HepG2 (cell line): ENCODE data around the gene GLB1L. TPM values are rescaled to one million over a fixed set of nuclear protein-coding genes. Genes with fewer than 3 reads are reported as not detected.

Experiments
- ARNT ChIP-seq: fragments of 450-650 bp; IDR thresholded peaks from 2 replicates; pipeline ENCODE4 v1.6.1; 2017
- DR1 ChIP-seq: sonication (generic); formaldehyde crosslinking; IDR thresholded peaks from 2 replicates; pipeline ENCODE4 v1.8.0; 2021; ENCODE audit warnings: mild to moderate bottlenecking, missing genetic modification reagents, inconsistent platforms
- GFI1 ChIP-seq: sonication (generic); formaldehyde crosslinking; IDR thresholded peaks from 2 replicates; pipeline ENCODE4 v1.5.0; 2020; ENCODE audit warnings: missing genetic modification reagents, mild to moderate bottlenecking, borderline replicate concordance
- GTF3A ChIP-seq: sonication (generic); formaldehyde crosslinking; conservative IDR thresholded peaks from 2 replicates; pipeline ENCODE4 v1.4.0; 2020; ENCODE audit warnings: mild to moderate bottlenecking, missing genetic modification reagents
- HMGA1 ChIP-seq: sonication (generic); formaldehyde crosslinking; conservative IDR thresholded peaks from 2 replicates; pipeline ENCODE4 v1.4.0; 2020; ENCODE audit warnings: missing genetic modification reagents
- MAF1 ChIP-seq: sonication (generic); formaldehyde crosslinking; IDR thresholded peaks from 2 replicates; pipeline ENCODE4 v1.5.0; 2020; ENCODE audit warnings: missing genetic modification reagents, borderline replicate concordance
- MEF2D ChIP-seq: sonication (generic); formaldehyde crosslinking; IDR thresholded peaks from 2 replicates; pipeline ENCODE4 v1.5.1; 2020; ENCODE audit warnings: mild to moderate bottlenecking, missing genetic modification reagents
- POLR2A ChIP-seq, 2 experiments: IDR thresholded peaks; 2 replicates each; pipeline ENCODE4 v1.6.1; 2011; ENCODE audit warnings: low read depth in 2 of 2, low read length in 2 of 2, mild to moderate bottlenecking in 1 of 2, moderate library complexity in 1 of 2; ENCODE audit not compliant: insufficient read depth in 1 of 2
- RFXAP ChIP-seq: sonication (generic); formaldehyde crosslinking; IDR thresholded peaks from 2 replicates; pipeline ENCODE4 v1.4.0; 2020; ENCODE audit warnings: missing genetic modification reagents, borderline replicate concordance
- SALL2 ChIP-seq: sonication (generic); formaldehyde crosslinking; IDR thresholded peaks from 2 replicates; pipeline ENCODE4 v1.8.1; 2023; ENCODE audit warnings: mild to moderate bottlenecking, missing genetic modification reagents, inconsistent platforms
- SNAPC5 ChIP-seq: sonication (generic); formaldehyde crosslinking; IDR thresholded peaks from 2 replicates; pipeline ENCODE4 v1.8.1; 2023; ENCODE audit warnings: mild to moderate bottlenecking, missing genetic modification reagents, borderline replicate concordance
- SP1 ChIP-seq, 2 experiments: fragments of 450-650 bp in 1 of 2; sonication (generic) in 1 of 2; formaldehyde crosslinking in 1 of 2; IDR thresholded peaks; 2 replicates each; pipeline versions ENCODE4 v1.4.0 to v1.6.1; 2016 to 2020; ENCODE audit warnings: missing genetic modification reagents in 1 of 2
- SRY ChIP-seq: sonication (generic); formaldehyde crosslinking; IDR thresholded peaks from 2 replicates; pipeline ENCODE4 v1.8.0; 2022; ENCODE audit warnings: mild to moderate bottlenecking, missing genetic modification reagents
- ZMAT3 ChIP-seq: sonication (generic); formaldehyde crosslinking; conservative IDR thresholded peaks from 2 replicates; pipeline ENCODE4 v1.7.0; 2021; ENCODE audit warnings: missing genetic modification reagents
- ZMYM4 ChIP-seq: sonication (generic); formaldehyde crosslinking; IDR thresholded peaks from 2 replicates; pipeline ENCODE4 v1.8.1; 2023; ENCODE audit warnings: mild to moderate bottlenecking, missing genetic modification reagents
- ZNF383 ChIP-seq: sonication (generic); formaldehyde crosslinking; IDR thresholded peaks from 2 replicates; pipeline ENCODE4 v1.4.0; 2020; ENCODE audit warnings: missing genetic modification reagents, mild to moderate bottlenecking, borderline replicate concordance
- ZNF512B ChIP-seq: sonication (generic); formaldehyde crosslinking; IDR thresholded peaks from 2 replicates; pipeline ENCODE4 v1.5.1; 2020; ENCODE audit warnings: missing genetic modification reagents, mild to moderate bottlenecking, borderline replicate concordance
- ZNF543 ChIP-seq: sonication (generic); formaldehyde crosslinking; IDR thresholded peaks from 2 replicates; pipeline ENCODE4 v1.4.0; 2020; ENCODE audit warnings: mild to moderate bottlenecking, missing genetic modification reagents
- ZNF704 ChIP-seq: sonication (generic); formaldehyde crosslinking; IDR thresholded peaks from 2 replicates; pipeline ENCODE4 v1.8.1; 2023; ENCODE audit warnings: mild to moderate bottlenecking, inconsistent platforms, moderate library complexity, missing genetic modification reagents, borderline replicate concordance
- ZNF75D ChIP-seq: sonication (generic); formaldehyde crosslinking; IDR thresholded peaks from 2 replicates; pipeline ENCODE4 v1.8.1; 2023; ENCODE audit warnings: missing genetic modification reagents, mild to moderate bottlenecking, borderline replicate concordance
- ZSCAN25 ChIP-seq: sonication (generic); formaldehyde crosslinking; IDR thresholded peaks from 2 replicates; pipeline ENCODE4 v1.8.0; 2022; ENCODE audit warnings: mild to moderate bottlenecking, missing genetic modification reagents
- polyA plus RNA-seq, 8 experiments: library from polyadenylated mRNA; depleted of rRNA in 3 of 8; stranded (reverse) in 7 of 8; unstranded in 1 of 8; fragments of >200 nt; fragmentation: Illumina TruSeq in 4 of 8; extraction: Trizol in 4 of 8; gene quantifications; 2 replicates each; pipeline versions ENCODE4 v1.2.1 to v1.2.3, GENCODE V29; 2011 to 2016; ENCODE audit warnings: low read depth in 4 of 8, missing spikeins in 1 of 8, mixed read lengths in 1 of 8; ENCODE audit not compliant: insufficient read depth in 1 of 8
- total RNA-seq, 5 experiments: library from RNA; depleted of rRNA; stranded (reverse); fragments of >200 nt; fragmentation: Illumina TruSeq; extraction: Trizol; gene quantifications; 2 replicates each; pipeline ENCODE4 v1.2.3, GENCODE V29; 2016; ENCODE audit warnings: low read depth in 1 of 5
- TF ChIP-seq, protein P1 (sequence below): sonication (generic); formaldehyde crosslinking; IDR thresholded peaks from 2 replicates; pipeline ENCODE4 v1.4.0; 2020; ENCODE audit warnings: mild to moderate bottlenecking, missing genetic modification reagents
- TF ChIP-seq, protein P2 (sequence below): sonication (generic); formaldehyde crosslinking; IDR thresholded peaks from 2 replicates; pipeline ENCODE4 v1.5.1; 2020; ENCODE audit warnings: mild to moderate bottlenecking, missing genetic modification reagents, moderate library complexity

The GLB1L gene
- total and polyA plus RNA-seq, 2 of the 13 experiments (the other 11 are each of a cell fraction or from before 2014, with no cell fraction given): 6.8 to 7.3 TPM

DNA sequence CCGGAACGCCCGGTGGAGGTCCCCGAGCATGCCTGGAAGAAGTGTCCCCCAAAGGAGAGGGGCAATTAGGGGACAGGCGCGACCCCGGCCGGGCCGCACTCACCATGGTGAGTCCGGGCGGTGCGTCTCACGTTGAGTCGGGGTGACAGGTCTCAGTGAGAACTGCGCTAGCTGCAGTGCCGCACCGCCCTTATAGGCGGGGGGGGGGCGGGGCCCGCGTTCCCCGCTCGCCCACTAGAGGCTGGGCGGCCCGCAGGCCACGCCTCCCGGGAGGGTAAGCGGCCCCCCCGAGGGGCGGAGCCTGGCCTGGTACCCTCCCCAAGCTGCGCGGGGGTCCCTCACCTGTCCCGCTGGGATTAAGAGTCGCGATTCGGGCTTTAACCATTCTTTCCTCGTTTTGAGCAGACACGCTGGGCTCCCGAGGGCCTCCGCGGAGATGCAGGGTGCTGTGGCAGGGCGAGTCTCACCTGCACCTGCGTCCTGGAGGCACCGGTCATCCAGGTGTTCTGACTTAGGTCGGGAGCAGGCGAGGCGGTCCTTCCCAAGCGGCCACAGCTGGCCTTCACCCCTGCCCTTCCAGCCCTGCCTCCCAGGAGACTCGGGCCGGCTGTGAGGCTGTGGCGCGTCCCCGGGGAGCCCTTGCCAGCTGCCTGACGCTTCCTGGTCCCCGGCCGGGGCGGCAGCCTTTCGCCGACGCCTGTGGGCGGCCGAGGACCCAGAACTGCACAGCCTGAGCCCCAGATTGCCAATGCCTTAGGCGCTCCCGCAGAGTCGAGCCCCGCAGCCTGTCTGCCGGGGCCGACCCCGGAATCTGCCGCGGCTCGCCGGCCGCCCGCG is 8.7 kb upstream of the GLB1L start, which contains the start of gene TUBA4A (continued):
- TF ChIP-seq ZNF704 (peak; percentile 70; the same call in 1 of the 2 replicates), SNAPC5 (CRISPR knock-in tag) (no peak), ZNF512B (CRISPR knock-in tag) (no peak), DR1 (CRISPR knock-in tag) (0 out of 2 replicates have a peak, but pooled peaks have one; percentile 33), MAF1 (CRISPR knock-in tag) (0 out of 2 replicates have a peak, but pooled peaks have one; percentile 37), ARNT (no peak), RFXAP (CRISPR knock-in tag) (peak; percentile 84), HMGA1 (no peak), POLR2A (IDR thresholded peaks at IDR 0.05; ENCODE audit: insufficient read depth in 1 of 2, low read depth in 2 of 2, low read length in 2 of 2) (peak in 1 of 2 experiments; percentile 48; a peak in 1 of 4 replicates), GFI1 (CRISPR knock-in tag) (0 out of 2 replicates have a peak, but pooled peaks have one; percentile 37), ZMAT3 (CRISPR knock-in tag) (0 out of 2 replicates have a peak, but pooled peaks have one; percentile 69), ZNF543 (CRISPR knock-in tag) (0 out of 2 replicates have a peak, but pooled peaks have one; percentile 47), GTF3A (CRISPR knock-in tag) (0 out of 2 replicates have a peak, but pooled peaks have one; percentile 74), ZMYM4 (CRISPR knock-in tag) (peak; percentile 44; the same call in 1 of the 2 replicates), ZNF383 (CRISPR knock-in tag) (peak; percentile 81; the same call in 1 of the 2 replicates), SP1 (IDR thresholded peaks at IDR 0.05) (no peak), SP1 (CRISPR knock-in tag; IDR thresholded peaks at IDR 0.05) (peak; percentile 89), SALL2 (CRISPR knock-in tag) (peak; percentile 63; the same call in 1 of the 2 replicates), ZSCAN25 (CRISPR knock-in tag) (peak; percentile 83), ZNF75D (no peak), MEF2D (0 out of 2 replicates have a peak, but pooled peaks have one; percentile 30), SRY (0 out of 2 replicates have a peak, but pooled peaks have one; percentile 11)
- TF ChIP-seq, protein P1, sequence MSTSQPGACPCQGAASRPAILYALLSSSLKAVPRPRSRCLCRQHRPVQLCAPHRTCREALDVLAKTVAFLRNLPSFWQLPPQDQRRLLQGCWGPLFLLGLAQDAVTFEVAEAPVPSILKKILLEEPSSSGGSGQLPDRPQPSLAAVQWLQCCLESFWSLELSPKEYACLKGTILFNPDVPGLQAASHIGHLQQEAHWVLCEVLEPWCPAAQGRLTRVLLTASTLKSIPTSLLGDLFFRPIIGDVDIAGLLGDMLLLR (CRISPR knock-in tag): 0 out of 2 replicates have a peak, but pooled peaks have one; percentile 13
- TF ChIP-seq, protein P2, sequence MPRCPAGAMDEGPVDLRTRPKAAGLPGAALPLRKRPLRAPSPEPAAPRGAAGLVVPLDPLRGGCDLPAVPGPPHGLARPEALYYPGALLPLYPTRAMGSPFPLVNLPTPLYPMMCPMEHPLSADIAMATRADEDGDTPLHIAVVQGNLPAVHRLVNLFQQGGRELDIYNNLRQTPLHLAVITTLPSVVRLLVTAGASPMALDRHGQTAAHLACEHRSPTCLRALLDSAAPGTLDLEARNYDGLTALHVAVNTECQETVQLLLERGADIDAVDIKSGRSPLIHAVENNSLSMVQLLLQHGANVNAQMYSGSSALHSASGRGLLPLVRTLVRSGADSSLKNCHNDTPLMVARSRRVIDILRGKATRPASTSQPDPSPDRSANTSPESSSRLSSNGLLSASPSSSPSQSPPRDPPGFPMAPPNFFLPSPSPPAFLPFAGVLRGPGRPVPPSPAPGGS (CRISPR knock-in tag): peak; percentile 87; the same call in 1 of the 2 replicates
